Prostate gland (tissue), 2 donors: ENCODE results near the gene ADAM17.

Experiments used
- POLR2A ChIP-seq: fragments of 450-650 bp; IDR thresholded peaks from one replicate; pipeline ENCODE4 v1.6.1; 2016; ENCODE audit warnings: antibody characterized with exemption, mild to moderate bottlenecking
- POLR2AphosphoS5 ChIP-seq: sonication (generic); formaldehyde crosslinking; IDR thresholded peaks from one replicate; pipeline ENCODE4 v1.6.1; 2017; ENCODE audit warnings: antibody characterized with exemption
- TF ChIP-seq, protein P1 (sequence below), 4 experiments: fragments of 200-600 bp in 2 of 4; fragments of 450-650 bp in 2 of 4; sonication (generic) in 2 of 4; IDR thresholded peaks; 1 replicate in 3 of 4; 2 replicates in 1 of 4; pipeline ENCODE4 v1.5.1; 2016 to 2019; ENCODE audit warnings: antibody characterized with exemption in 4 of 4, mild to moderate bottlenecking in 2 of 4, moderate library complexity in 2 of 4

GRCh38 chr2:9439536-9439935 lies 116.1 kb downstream of the ADAM17 start:
- TF ChIP-seq POLR2AphosphoS5 (no peak), POLR2A (no peak)
- TF ChIP-seq, protein P1, sequence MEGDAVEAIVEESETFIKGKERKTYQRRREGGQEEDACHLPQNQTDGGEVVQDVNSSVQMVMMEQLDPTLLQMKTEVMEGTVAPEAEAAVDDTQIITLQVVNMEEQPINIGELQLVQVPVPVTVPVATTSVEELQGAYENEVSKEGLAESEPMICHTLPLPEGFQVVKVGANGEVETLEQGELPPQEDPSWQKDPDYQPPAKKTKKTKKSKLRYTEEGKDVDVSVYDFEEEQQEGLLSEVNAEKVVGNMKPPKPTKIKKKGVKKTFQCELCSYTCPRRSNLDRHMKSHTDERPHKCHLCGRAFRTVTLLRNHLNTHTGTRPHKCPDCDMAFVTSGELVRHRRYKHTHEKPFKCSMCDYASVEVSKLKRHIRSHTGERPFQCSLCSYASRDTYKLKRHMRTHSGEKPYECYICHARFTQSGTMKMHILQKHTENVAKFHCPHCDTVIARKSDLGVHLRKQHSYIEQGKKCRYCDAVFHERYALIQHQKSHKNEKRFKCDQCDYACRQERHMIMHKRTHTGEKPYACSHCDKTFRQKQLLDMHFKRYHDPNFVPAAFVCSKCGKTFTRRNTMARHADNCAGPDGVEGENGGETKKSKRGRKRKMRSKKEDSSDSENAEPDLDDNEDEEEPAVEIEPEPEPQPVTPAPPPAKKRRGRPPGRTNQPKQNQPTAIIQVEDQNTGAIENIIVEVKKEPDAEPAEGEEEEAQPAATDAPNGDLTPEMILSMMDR (IDR thresholded peaks at IDR 0.05), result no peak
